Colonic mucosa (tissue), 4 donors: ENCODE data around the gene ENTPD8. TPM values are rescaled to one million over a fixed set of nuclear protein-coding genes. Genes with fewer than 3 reads are reported as not detected.

Experiments
- DNase-seq: peaks from one replicate; pipeline ENCODE4 v3.0.0-alpha.2; 2020
- H3K27ac ChIP-seq: fragments of 200-600 bp; one replicate; pipeline ENCODE4 v1.8.0; 2021
- H3K27me3 ChIP-seq: fragments of 200-600 bp; one replicate; pipeline ENCODE4 v1.8.0; 2021
- H3K36me3 ChIP-seq: fragments of 200-600 bp; one replicate; pipeline ENCODE4 v1.8.0; 2021
- H3K4me1 ChIP-seq: fragments of 200-600 bp; one replicate; pipeline ENCODE4 v1.8.0; 2021; ENCODE audit warnings: mild to moderate bottlenecking
- H3K4me3 ChIP-seq: fragments of 200-600 bp; one replicate; pipeline ENCODE4 v1.8.0; 2021
- H3K9ac ChIP-seq, 2 donors: one replicate each; pipeline ENCODE4 v1.7.0; 2013; ENCODE audit warnings: control low read depth in 2 of 2, low read depth in 2 of 2, low read length in 2 of 2
- H3K9me3 ChIP-seq: fragments of 200-600 bp; one replicate; pipeline ENCODE4 v1.8.0; 2021
- intact Hi-C: fragments of 100-400 bp; cut with DNase I; formaldehyde crosslinking; loops from one replicate; pipeline ENCODE4 v1.14.1; 2022
- total RNA-seq, 2 donors: library from RNA; stranded (reverse); fragmentation: NEBNext Ultra II Directional in 1 of 2; extraction: Animal tissue kit (Norgen Biotek cat#: 25700) in 1 of 2; gene quantifications; one replicate each; pipeline ENCODE4 v1.2.1, GENCODE V29; 2021
- TF ChIP-seq, protein P1 (sequence below): fragments of 200-600 bp; IDR thresholded peaks from one replicate; pipeline ENCODE4 v1.8.0; 2022; ENCODE audit warnings: antibody characterized with exemption, mild to moderate bottlenecking
- donor health status: healthy.
- donor health status: DM: no; HTN: no; CAD: no.
- donor health status: DM: no; HTN: no; CAD: no.

The ENTPD8 gene
- total RNA-seq, 2 donors from 2014 or later: 48.3 to 72.0 TPM

DNA sequence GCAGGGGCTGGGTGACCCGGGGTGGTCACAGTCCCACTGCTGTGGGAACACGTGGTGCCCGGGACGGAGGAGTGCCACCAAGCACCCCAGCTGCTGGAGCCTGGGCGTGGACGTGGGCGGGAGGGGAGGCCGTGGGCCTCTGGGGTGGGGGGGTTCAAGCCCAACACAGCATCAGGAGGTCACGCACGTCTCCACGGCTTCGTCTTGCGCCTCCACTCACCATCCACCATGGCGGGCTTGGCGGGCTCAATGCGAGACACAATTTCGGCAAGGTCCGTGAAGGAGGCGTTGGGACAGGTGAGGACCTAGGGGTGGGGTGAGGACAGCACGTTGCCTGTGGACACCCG is 20.1 kb upstream of the ENTPD8 start:
- TF ChIP-seq, protein P1, sequence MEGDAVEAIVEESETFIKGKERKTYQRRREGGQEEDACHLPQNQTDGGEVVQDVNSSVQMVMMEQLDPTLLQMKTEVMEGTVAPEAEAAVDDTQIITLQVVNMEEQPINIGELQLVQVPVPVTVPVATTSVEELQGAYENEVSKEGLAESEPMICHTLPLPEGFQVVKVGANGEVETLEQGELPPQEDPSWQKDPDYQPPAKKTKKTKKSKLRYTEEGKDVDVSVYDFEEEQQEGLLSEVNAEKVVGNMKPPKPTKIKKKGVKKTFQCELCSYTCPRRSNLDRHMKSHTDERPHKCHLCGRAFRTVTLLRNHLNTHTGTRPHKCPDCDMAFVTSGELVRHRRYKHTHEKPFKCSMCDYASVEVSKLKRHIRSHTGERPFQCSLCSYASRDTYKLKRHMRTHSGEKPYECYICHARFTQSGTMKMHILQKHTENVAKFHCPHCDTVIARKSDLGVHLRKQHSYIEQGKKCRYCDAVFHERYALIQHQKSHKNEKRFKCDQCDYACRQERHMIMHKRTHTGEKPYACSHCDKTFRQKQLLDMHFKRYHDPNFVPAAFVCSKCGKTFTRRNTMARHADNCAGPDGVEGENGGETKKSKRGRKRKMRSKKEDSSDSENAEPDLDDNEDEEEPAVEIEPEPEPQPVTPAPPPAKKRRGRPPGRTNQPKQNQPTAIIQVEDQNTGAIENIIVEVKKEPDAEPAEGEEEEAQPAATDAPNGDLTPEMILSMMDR: no peak
- Histone ChIP-seq H3K27me3 (no peaks in the 10 kb centered on the region), H3K9ac (no peak overlapping the region), H3K4me1 (peaks cover 6% of the 10 kb centered on the region), H3K9me3 (no peaks in the 10 kb centered on the region), H3K27ac (no peak overlapping the region), H3K4me3 (no peak overlapping the region), H3K36me3 (no peaks in the 10 kb centered on the region)
- intact Hi-C loops: no loop called here
- DNase-seq: no peak

DNA sequence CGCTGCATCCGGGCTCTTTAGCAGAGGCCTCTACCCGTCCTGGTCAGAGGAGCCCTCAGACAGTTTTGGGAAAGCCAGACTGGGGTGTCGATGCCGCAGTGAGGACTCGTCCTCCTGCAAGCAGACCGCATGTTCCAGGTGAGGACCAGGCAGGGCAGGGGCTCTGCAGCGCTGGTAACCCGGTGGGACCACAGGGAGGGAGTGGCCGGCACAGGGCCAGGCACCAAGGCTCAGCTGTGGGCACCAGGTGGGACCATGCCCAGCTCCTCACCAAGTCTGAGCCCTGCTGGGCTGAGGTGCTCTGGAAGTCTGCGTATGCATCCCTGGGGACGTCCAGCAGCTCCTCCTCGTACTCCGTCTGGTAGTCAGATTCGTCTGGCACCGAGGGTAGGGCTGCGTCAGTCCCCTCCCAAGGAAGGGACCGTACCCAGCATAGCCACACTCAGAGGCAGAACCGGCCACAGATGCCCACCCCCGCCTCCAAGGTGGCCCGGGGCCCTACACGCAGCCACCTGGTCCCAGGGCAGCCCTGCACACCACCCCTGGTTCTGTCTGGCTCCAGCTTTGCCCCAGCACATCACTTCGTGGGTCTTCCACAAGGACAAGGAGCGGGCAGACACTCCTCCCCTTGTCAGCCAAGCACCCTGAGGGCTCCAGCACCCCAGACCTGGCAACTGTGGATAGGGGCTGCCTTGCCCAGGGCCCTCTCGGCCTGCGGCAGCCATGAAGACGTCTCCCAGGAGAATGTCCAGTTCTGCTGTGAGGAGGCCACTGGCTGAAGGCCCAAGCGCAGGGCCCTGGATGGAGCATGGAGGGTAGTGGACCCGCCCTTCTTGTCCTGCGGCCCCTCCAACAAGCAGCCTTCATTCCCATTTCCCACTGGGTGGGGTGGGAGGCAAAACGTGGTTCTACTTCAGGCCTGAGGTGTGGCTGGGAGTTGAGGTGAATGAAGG is 19.5 kb upstream of the ENTPD8 start:
- TF ChIP-seq, protein P1: no peak
- H3K4me3 ChIP-seq: no peak overlapping the region
- no peak for DNase-seq
- H3K4me1 ChIP-seq: peaks cover 6% of the 10 kb centered on the region
- no peak overlapping the region for H3K27ac ChIP-seq
- no peaks in the 10 kb centered on the region for H3K27me3 ChIP-seq
- intact Hi-C loops: no loop called here
- H3K9me3 ChIP-seq: no peaks in the 10 kb centered on the region
- peak overlapping the region in 1 of 2 donors; percentile 24 for H3K9ac ChIP-seq
- H3K36me3 ChIP-seq: no peaks in the 10 kb centered on the region

DNA sequence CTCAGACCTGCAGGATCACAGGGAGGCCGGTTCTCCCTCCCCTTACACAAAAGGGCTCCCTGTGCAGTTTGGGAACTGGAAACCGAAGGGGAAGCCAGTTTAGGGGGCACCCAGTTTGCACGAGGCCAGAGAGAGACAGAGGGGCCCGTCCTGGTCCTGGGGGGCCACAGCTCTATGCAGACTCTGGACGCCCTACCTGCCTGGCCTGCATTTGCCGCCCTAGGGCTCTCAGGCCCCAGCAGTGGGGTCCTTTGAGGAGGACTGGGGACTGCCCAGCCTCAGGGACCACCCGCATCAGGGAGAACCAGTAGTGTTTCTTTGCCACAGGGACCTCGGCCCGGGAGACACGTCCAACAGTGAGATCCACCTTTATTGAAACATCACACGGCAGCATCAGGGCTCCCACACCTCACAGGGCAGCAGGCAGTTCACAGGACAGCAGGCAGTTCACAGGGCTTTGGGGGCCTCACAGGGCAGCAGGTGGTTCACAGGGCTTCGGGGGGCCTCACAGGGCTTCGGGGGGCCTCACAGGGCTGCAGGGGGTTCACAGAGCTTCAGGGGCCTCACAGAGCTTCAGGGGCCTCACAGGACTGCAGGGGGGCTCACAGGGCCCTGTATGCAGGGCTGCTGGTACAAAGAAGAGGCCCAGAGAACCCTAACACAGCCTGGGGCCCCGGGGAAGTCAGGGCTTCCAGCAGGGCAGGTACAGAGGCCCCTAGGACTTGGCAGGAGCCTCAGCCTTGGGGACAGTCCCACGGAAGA is 18.6 kb upstream of the ENTPD8 start:
- H3K9ac ChIP-seq: peak overlapping the region; percentile 40 to 79
- H3K27me3 ChIP-seq: no peaks in the 10 kb centered on the region
- H3K27ac ChIP-seq: no peak overlapping the region
- peaks cover 12% of the 10 kb centered on the region for H3K4me1 ChIP-seq
- H3K9me3 ChIP-seq: no peaks in the 10 kb centered on the region
- intact Hi-C loops: no loop called here
- no peaks in the 10 kb centered on the region for H3K36me3 ChIP-seq
- no peak for DNase-seq
- H3K4me3 ChIP-seq: peak overlapping the region; percentile 66
- TF ChIP-seq, protein P1: no peak

DNA sequence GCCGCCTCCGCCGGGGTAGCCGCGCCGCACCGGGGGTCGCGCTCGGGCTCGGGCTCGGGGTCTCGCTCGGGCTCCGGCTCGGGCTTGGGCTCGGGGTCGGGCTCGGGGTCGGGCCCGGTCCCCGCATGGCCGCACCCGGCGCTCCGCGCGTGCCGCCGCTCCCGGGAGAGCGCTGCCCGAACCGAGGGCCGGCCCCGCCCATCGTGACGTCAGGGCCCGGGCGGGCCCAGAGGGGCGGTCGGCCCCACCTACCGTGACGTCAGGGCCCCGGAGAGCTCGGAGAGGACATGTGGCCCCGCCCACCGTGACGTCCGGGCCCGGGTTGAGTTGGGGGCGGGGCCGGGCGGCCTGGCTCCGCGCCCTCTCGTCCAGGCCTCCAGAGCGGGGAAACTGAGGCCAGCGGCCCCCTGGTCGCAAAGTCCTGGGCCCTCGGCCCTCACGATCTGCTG is 18.0 kb upstream of the ENTPD8 start, which contains the start of gene NSMF:
TSS of gene NSMF (minus strand) at position 183 of the 449 bp plus-strand sequence. CDS start 232 bp downstream, outside the sequence.
- H3K36me3 ChIP-seq: no peaks in the 10 kb centered on the region
- peak within 1 kb of the TSS; percentile 79 to 81 for H3K9ac ChIP-seq
- H3K27me3 ChIP-seq: no peaks in the 10 kb centered on the region
- intact Hi-C loops: no loop called here
- H3K9me3 ChIP-seq: no peaks in the 10 kb centered on the region
- H3K4me1 ChIP-seq: peaks cover 17% of the 10 kb centered on the region
- peak; percentile 95 for DNase-seq
- peak within 1 kb of the TSS; percentile 66 for H3K4me3 ChIP-seq
- TF ChIP-seq, protein P1: no peak
- peak within 1 kb of the TSS; percentile 7 for H3K27ac ChIP-seq
